ENCODE results near the gene MFAP1.

The MFAP1 gene

GRCh38 chr15:43777267-43777914 is 47.1 kb downstream of the MFAP1 start:
- ChIA-PET CTCF (interaction anchor here (0.7 to 3.5 kb wide), 8 partner anchors 9 to 23 kb away, joined by 4 to 37 read pairs (median 6); partner anchors contain the start of genes HYPK, SERF2 and SERINC4), POLR2A (interaction anchor here (0.7 to 1.6 kb wide), 3 partner anchors 12 to 44 kb away, joined by 3 to 5 read pairs (median 4); partner anchors contain the start of gene SERF2)
- no peaks in the 10 kb centered on the region for H3K27me3 ChIP-seq (replicated peaks in 2 of 5; ENCODE audit: control insufficient read depth in 4 of 5, insufficient read depth in 5 of 5, low read length in 4 of 5)
- H3K4me1 ChIP-seq (ENCODE audit: control extremely low read depth in 1 of 4, control insufficient read depth in 4 of 4, insufficient read depth in 4 of 4, low read length in 3 of 4): peaks cover 0 to 19% (median 10%) of the 10 kb centered on the region in 4 experiments
- peaks cover 0 to 15% (median 6%) of the 10 kb centered on the region in 4 experiments for H3K36me3 ChIP-seq (ENCODE audit: control insufficient read depth in 4 of 4, insufficient read depth in 4 of 4, low read length in 3 of 4)
- peak overlapping the region; percentile 76 to 94 (median 83) for H3K4me3 ChIP-seq (ENCODE audit: control insufficient read depth in 1 of 7, extremely low read depth in 1 of 7, insufficient read depth in 4 of 7, low read depth in 2 of 7, low read length in 6 of 7)
- H3K9me3 ChIP-seq (ENCODE audit: control extremely low read depth in 1 of 5, control insufficient read depth in 4 of 5, insufficient read depth in 2 of 5, low read depth in 1 of 5, low read length in 4 of 5): no peaks in the 10 kb centered on the region
- 4% methylated on average over 28 of the region's 31 CpGs for WGBS (ENCODE audit: insufficient coverage)
- peak; percentile 82 to 92 (median 92) for DNase-seq
- H3K27ac ChIP-seq (ENCODE audit: insufficient read depth in 1 of 2, low read depth in 1 of 2, low read length in 2 of 2, poor library complexity in 1 of 2, severe bottlenecking in 2 of 2): peak overlapping the region in 1 of 2 experiments; percentile 54

- DNase-seq: peak; percentile 67 to 85 (median 81)
- ChIA-PET POLR2A (interaction anchor here (0.7 to 1.6 kb wide), 3 partner anchors 12 to 45 kb away, joined by 3 to 5 read pairs (median 4); partner anchors contain the start of gene SERF2), CTCF (interaction anchor here (0.7 to 3.5 kb wide), 9 partner anchors 10 to 336 kb away, joined by 3 to 37 read pairs (median 5); partner anchors contain the start of genes HYPK, SERF2 and SERINC4)
- Histone ChIP-seq H3K36me3 (ENCODE audit: control insufficient read depth in 4 of 4, insufficient read depth in 4 of 4, low read length in 3 of 4) (peaks cover 0 to 21% (median 9%) of the 10 kb centered on the region in 4 experiments), H3K4me3 (ENCODE audit: control insufficient read depth in 1 of 7, extremely low read depth in 1 of 7, insufficient read depth in 4 of 7, low read depth in 2 of 7, low read length in 6 of 7) (peak within 1 kb of the TSS; percentile 76 to 94 (median 83)), H3K27ac (ENCODE audit: insufficient read depth in 1 of 2, low read depth in 1 of 2, low read length in 2 of 2, poor library complexity in 1 of 2, severe bottlenecking in 2 of 2) (peak within 1 kb of the TSS in 1 of 2 experiments; percentile 54), H3K4me1 (ENCODE audit: control extremely low read depth in 1 of 4, control insufficient read depth in 4 of 4, insufficient read depth in 4 of 4, low read length in 3 of 4) (peaks cover 0 to 19% (median 10%) of the 10 kb centered on the region in 4 experiments), H3K27me3 (replicated peaks in 2 of 5; ENCODE audit: control insufficient read depth in 4 of 5, insufficient read depth in 5 of 5, low read length in 4 of 5) (no peaks in the 10 kb centered on the region), H3K9me3 (ENCODE audit: control extremely low read depth in 1 of 5, control insufficient read depth in 4 of 5, insufficient read depth in 2 of 5, low read depth in 1 of 5, low read length in 4 of 5) (no peaks in the 10 kb centered on the region)
- under 1% methylated on average over 36 of the region's 41 CpGs for WGBS (ENCODE audit: insufficient coverage)
Observed at GRCh38 chr15:43776718-43777266, 47.7 kb downstream of the MFAP1 start, which contains the start of gene ELL3. Gene ELL3 (minus strand): TSS chr15:43776966. CDS start chr15:43776901, 65 bp downstream.

GRCh38 chr15:43776101-43776717 is 48.3 kb downstream of the MFAP1 start:
- no peaks in the 10 kb centered on the region for H3K9me3 ChIP-seq (ENCODE audit: control extremely low read depth in 1 of 5, control insufficient read depth in 4 of 5, insufficient read depth in 2 of 5, low read depth in 1 of 5, low read length in 4 of 5)
- 55% methylated on average over 30 of the region's 35 CpGs for WGBS (ENCODE audit: insufficient coverage)
- H3K4me1 ChIP-seq (ENCODE audit: control extremely low read depth in 1 of 4, control insufficient read depth in 4 of 4, insufficient read depth in 4 of 4, low read length in 3 of 4): peaks cover 0 to 19% (median 10%) of the 10 kb centered on the region in 4 experiments
- peak overlapping the region; percentile 23 to 94 (median 83) for H3K4me3 ChIP-seq (ENCODE audit: control insufficient read depth in 1 of 7, extremely low read depth in 1 of 7, insufficient read depth in 4 of 7, low read depth in 2 of 7, low read length in 6 of 7)
- DNase-seq: peak in 2 of 3 donors; percentile 51 to 59
- no peaks in the 10 kb centered on the region for H3K27me3 ChIP-seq (replicated peaks in 2 of 5; ENCODE audit: control insufficient read depth in 4 of 5, insufficient read depth in 5 of 5, low read length in 4 of 5)
- CTCF ChIA-PET: interaction anchor here (0.9 to 3.5 kb wide), 6 partner anchors 10 to 335 kb away, joined by 3 to 37 read pairs (median 8); partner anchors contain the start of genes HYPK, SERF2 and SERINC4
- H3K36me3 ChIP-seq (ENCODE audit: control insufficient read depth in 4 of 4, insufficient read depth in 4 of 4, low read length in 3 of 4): peaks cover 3 to 27% (median 12%) of the 10 kb centered on the region in 4 experiments
- POLR2A ChIA-PET: interaction anchor here (1.4 to 1.6 kb wide), 3 partner anchors 12 to 16 kb away, joined by 4 to 10 read pairs (median 5); partner anchors contain the start of gene SERF2
- no peak overlapping the region for H3K27ac ChIP-seq (ENCODE audit: insufficient read depth in 1 of 2, low read depth in 1 of 2, low read length in 2 of 2, poor library complexity in 1 of 2, severe bottlenecking in 2 of 2)

DNA sequence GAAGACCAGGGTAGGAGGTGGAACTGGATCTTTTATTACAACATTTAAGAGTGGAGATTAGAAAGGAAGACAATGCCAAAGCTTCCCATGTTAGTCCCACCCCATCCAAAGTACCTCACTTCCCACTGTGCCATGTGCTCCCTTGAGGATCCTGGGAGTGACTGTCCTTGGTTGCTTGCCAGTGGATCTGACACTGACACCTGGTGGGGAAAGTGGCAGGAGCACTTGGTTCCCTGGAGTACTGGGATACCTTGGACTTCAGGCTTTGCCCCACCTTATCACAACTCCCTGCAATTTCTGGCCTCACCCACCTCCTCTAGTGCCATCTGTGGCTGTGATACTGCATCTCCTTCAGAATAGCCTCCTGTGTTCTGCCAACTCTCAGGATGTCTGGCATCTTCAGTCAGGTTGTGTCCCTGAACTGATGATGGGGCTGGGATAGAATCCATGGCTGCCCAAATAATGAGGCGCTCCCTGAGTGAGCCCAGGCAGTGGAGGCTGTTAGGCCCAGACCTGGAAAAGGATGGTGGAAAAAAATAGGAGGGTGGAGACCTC is 49.0 kb downstream of the MFAP1 start:
- no peaks in the 10 kb centered on the region for H3K9me3 ChIP-seq (ENCODE audit: control extremely low read depth in 1 of 5, control insufficient read depth in 4 of 5, insufficient read depth in 2 of 5, low read depth in 1 of 5, low read length in 4 of 5)
- peaks cover 0 to 19% (median 10%) of the 10 kb centered on the region in 4 experiments for H3K4me1 ChIP-seq (ENCODE audit: control extremely low read depth in 1 of 4, control insufficient read depth in 4 of 4, insufficient read depth in 4 of 4, low read length in 3 of 4)
- CTCF ChIA-PET: interaction anchor here (1.1 to 3.5 kb wide), 5 partner anchors 11 to 22 kb away, joined by 3 to 37 read pairs (median 5); partner anchors contain the start of gene SERF2
- POLR2A ChIA-PET: interaction anchor here (0.7 to 1.6 kb wide), 4 partner anchors 11 to 453 kb away, joined by 3 to 10 read pairs (median 4); partner anchors contain the start of gene SERF2
- peaks cover 3 to 34% (median 18%) of the 10 kb centered on the region in 4 experiments for H3K36me3 ChIP-seq (ENCODE audit: control insufficient read depth in 4 of 4, insufficient read depth in 4 of 4, low read length in 3 of 4)
- no CpG with 5 or more reads among the region's 1 CpG for WGBS (ENCODE audit: insufficient coverage)
- no peaks in the 10 kb centered on the region for H3K27me3 ChIP-seq (replicated peaks in 2 of 5; ENCODE audit: control insufficient read depth in 4 of 5, insufficient read depth in 5 of 5, low read length in 4 of 5)
- H3K4me3 ChIP-seq (ENCODE audit: control insufficient read depth in 1 of 7, extremely low read depth in 1 of 7, insufficient read depth in 4 of 7, low read depth in 2 of 7, low read length in 6 of 7): no peak overlapping the region
- no peak overlapping the region for H3K27ac ChIP-seq (ENCODE audit: insufficient read depth in 1 of 2, low read depth in 1 of 2, low read length in 2 of 2, poor library complexity in 1 of 2, severe bottlenecking in 2 of 2)
- peak in 1 of 3 donors; percentile 26 for DNase-seq

GRCh38 chr15:43774062-43774461 is 50.4 kb downstream of the MFAP1 start:
- Histone ChIP-seq H3K4me3 (ENCODE audit: control insufficient read depth in 1 of 7, extremely low read depth in 1 of 7, insufficient read depth in 4 of 7, low read depth in 2 of 7, low read length in 6 of 7) (no peak overlapping the region), H3K27ac (ENCODE audit: insufficient read depth in 1 of 2, low read depth in 1 of 2, low read length in 2 of 2, poor library complexity in 1 of 2, severe bottlenecking in 2 of 2) (no peak overlapping the region), H3K36me3 (ENCODE audit: control insufficient read depth in 4 of 4, insufficient read depth in 4 of 4, low read length in 3 of 4) (peaks cover 5 to 48% (median 27%) of the 10 kb centered on the region in 4 experiments), H3K27me3 (replicated peaks in 2 of 5; ENCODE audit: control insufficient read depth in 4 of 5, insufficient read depth in 5 of 5, low read length in 4 of 5) (no peaks in the 10 kb centered on the region), H3K9me3 (ENCODE audit: control extremely low read depth in 1 of 5, control insufficient read depth in 4 of 5, insufficient read depth in 2 of 5, low read depth in 1 of 5, low read length in 4 of 5) (no peaks in the 10 kb centered on the region), H3K4me1 (ENCODE audit: control extremely low read depth in 1 of 4, control insufficient read depth in 4 of 4, insufficient read depth in 4 of 4, low read length in 3 of 4) (peaks cover 0 to 19% (median 10%) of the 10 kb centered on the region in 4 experiments)
- CTCF ChIA-PET: interaction anchor here (0.8 to 1.6 kb wide), 3 partner anchors 10 to 19 kb away, joined by 3 to 6 read pairs (median 3); no protein-coding TSS in a partner anchor
- POLR2A ChIA-PET: interaction anchor here (0.6 to 1.1 kb wide), 3 partner anchors 8 to 12 kb away, joined by 3 to 6 read pairs (median 3); no protein-coding TSS in a partner anchor
- 100% methylated on average over 2 of the region's 4 CpGs for WGBS (ENCODE audit: insufficient coverage)
- DNase-seq: no peak

GRCh38 chr15:43772624-43773023 is 51.9 kb downstream of the MFAP1 start:
- Histone ChIP-seq H3K27ac (ENCODE audit: insufficient read depth in 1 of 2, low read depth in 1 of 2, low read length in 2 of 2, poor library complexity in 1 of 2, severe bottlenecking in 2 of 2) (no peak overlapping the region), H3K9me3 (ENCODE audit: control extremely low read depth in 1 of 5, control insufficient read depth in 4 of 5, insufficient read depth in 2 of 5, low read depth in 1 of 5, low read length in 4 of 5) (no peaks in the 10 kb centered on the region), H3K4me3 (ENCODE audit: control insufficient read depth in 1 of 7, extremely low read depth in 1 of 7, insufficient read depth in 4 of 7, low read depth in 2 of 7, low read length in 6 of 7) (no peak overlapping the region), H3K27me3 (replicated peaks in 2 of 5; ENCODE audit: control insufficient read depth in 4 of 5, insufficient read depth in 5 of 5, low read length in 4 of 5) (no peaks in the 10 kb centered on the region), H3K36me3 (ENCODE audit: control insufficient read depth in 4 of 4, insufficient read depth in 4 of 4, low read length in 3 of 4) (peaks cover 8 to 62% (median 36%) of the 10 kb centered on the region in 4 experiments), H3K4me1 (ENCODE audit: control extremely low read depth in 1 of 4, control insufficient read depth in 4 of 4, insufficient read depth in 4 of 4, low read length in 3 of 4) (peaks cover 0 to 13% (median 10%) of the 10 kb centered on the region in 4 experiments)
- ChIA-PET CTCF (interaction anchor here (2.0 kb wide), 1 partner anchor 13 kb away, joined by 7 read pairs; no protein-coding TSS in a partner anchor), POLR2A (interaction anchor here (1.1 kb wide), 2 partner anchors 9 to 13 kb away, joined by 3 to 6 read pairs; no protein-coding TSS in a partner anchor)
- DNase-seq: no peak

All from common myeloid progenitor, CD34-positive (primary cell).